ENCODE results near the gene BRF1.

GRCh38 chr14:105271224-105271890 lies 29.4 kb downstream of the BRF1 start:
- TF ChIP-seq FOXJ3 (CRISPR knock-in tag; IDR thresholded peaks at IDR 0.05): no peak
- TF ChIP-seq GABPA (IDR thresholded peaks at IDR 0.05; ENCODE audit: low read depth): no peak
- TF ChIP-seq, protein P1, sequence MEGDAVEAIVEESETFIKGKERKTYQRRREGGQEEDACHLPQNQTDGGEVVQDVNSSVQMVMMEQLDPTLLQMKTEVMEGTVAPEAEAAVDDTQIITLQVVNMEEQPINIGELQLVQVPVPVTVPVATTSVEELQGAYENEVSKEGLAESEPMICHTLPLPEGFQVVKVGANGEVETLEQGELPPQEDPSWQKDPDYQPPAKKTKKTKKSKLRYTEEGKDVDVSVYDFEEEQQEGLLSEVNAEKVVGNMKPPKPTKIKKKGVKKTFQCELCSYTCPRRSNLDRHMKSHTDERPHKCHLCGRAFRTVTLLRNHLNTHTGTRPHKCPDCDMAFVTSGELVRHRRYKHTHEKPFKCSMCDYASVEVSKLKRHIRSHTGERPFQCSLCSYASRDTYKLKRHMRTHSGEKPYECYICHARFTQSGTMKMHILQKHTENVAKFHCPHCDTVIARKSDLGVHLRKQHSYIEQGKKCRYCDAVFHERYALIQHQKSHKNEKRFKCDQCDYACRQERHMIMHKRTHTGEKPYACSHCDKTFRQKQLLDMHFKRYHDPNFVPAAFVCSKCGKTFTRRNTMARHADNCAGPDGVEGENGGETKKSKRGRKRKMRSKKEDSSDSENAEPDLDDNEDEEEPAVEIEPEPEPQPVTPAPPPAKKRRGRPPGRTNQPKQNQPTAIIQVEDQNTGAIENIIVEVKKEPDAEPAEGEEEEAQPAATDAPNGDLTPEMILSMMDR (IDR thresholded peaks at IDR 0.05): no peak
- no peak for TF ChIP-seq YY1 (IDR thresholded peaks at IDR 0.05; ENCODE audit: low read depth)
- TF ChIP-seq POLR2AphosphoS5 (IDR thresholded peaks at IDR 0.05; ENCODE audit: low read depth, low read length): no peak
- TF ChIP-seq TEAD4 (IDR thresholded peaks at IDR 0.05; ENCODE audit: borderline replicate concordance, insufficient read depth): no peak
- TF ChIP-seq NFIC (IDR thresholded peaks at IDR 0.05; ENCODE audit: borderline replicate concordance): no peak
- TF ChIP-seq USF2 (IDR thresholded peaks at IDR 0.05; ENCODE audit: borderline replicate concordance, low read depth, low read length): no peak
- TF ChIP-seq, protein P2, sequence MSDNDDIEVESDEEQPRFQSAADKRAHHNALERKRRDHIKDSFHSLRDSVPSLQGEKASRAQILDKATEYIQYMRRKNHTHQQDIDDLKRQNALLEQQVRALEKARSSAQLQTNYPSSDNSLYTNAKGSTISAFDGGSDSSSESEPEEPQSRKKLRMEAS (IDR thresholded peaks at IDR 0.05; ENCODE audit: low read depth): no peak
- no peak for TF ChIP-seq CHD2 (IDR thresholded peaks at IDR 0.05; ENCODE audit: low read length, partially characterized antibody)
- no peak for TF ChIP-seq FOXM1 (IDR thresholded peaks at IDR 0.05; ENCODE audit: low read depth)
- peak; percentile 50 for TF ChIP-seq RAD21 (IDR thresholded peaks at IDR 0.05; ENCODE audit: low read length)
- TF ChIP-seq, protein P3, sequence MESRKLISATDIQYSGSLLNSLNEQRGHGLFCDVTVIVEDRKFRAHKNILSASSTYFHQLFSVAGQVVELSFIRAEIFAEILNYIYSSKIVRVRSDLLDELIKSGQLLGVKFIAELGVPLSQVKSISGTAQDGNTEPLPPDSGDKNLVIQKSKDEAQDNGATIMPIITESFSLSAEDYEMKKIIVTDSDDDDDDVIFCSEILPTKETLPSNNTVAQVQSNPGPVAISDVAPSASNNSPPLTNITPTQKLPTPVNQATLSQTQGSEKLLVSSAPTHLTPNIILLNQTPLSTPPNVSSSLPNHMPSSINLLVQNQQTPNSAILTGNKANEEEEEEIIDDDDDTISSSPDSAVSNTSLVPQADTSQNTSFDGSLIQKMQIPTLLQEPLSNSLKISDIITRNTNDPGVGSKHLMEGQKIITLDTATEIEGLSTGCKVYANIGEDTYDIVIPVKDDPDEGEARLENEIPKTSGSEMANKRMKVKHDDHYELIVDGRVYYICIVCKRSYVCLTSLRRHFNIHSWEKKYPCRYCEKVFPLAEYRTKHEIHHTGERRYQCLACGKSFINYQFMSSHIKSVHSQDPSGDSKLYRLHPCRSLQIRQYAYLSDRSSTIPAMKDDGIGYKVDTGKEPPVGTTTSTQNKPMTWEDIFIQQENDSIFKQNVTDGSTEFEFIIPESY (IDR thresholded peaks at IDR 0.05; ENCODE audit: borderline replicate concordance, low read depth): no peak

Measured in SK-N-SH (cell line).